Activated B cell treated with CpG ODN at 0.5 μM for 24 hours (primary cell): ENCODE data around the gene CD7. TPM values are rescaled to one million over a fixed set of nuclear protein-coding genes. Genes with fewer than 3 reads are reported as not detected.

ENCODE experiments used
- ATAC-seq: fragments of 200-7000 bp; cut with Tn5 transposase; one replicate; pipeline ENCODE4 v1.10.0; 2021; ENCODE audit warnings: low read depth, mild to moderate bottlenecking, moderate library complexity
- CTCF ChIA-PET: fragments of 350-600 bp; sonication (Branson Sonifier 250); formaldehyde crosslinking; loops from one replicate; lab custom pipeline; 2021; ENCODE audit warnings: antibody characterized with exemption; lab: Charles Lee
- POLR2A ChIA-PET: fragments of 350-600 bp; sonication (Branson Sonifier 250); formaldehyde crosslinking; loops from one replicate; lab custom pipeline; 2021; ENCODE audit warnings: antibody characterized with exemption; lab: Charles Lee
- DNase-seq: peaks from one replicate; pipeline ENCODE4 v3.0.0; 2022
- H3K27ac Mint-ChIP-seq: one replicate; pipeline ENCODE4 v1.8.0; 2020; ENCODE audit warnings: mixed read lengths
- H3K27me3 Mint-ChIP-seq: one replicate; pipeline ENCODE4 v1.8.0; 2021; ENCODE audit warnings: mixed read lengths
- H3K36me3 Mint-ChIP-seq: one replicate; pipeline ENCODE4 v1.8.0; 2021; ENCODE audit warnings: low read depth, mixed read lengths
- H3K4me1 Mint-ChIP-seq: one replicate; pipeline ENCODE4 v1.8.0; 2021; ENCODE audit warnings: mixed read lengths
- H3K4me3 Mint-ChIP-seq: one replicate; pipeline ENCODE4 v1.8.0; 2020; ENCODE audit warnings: mild to moderate bottlenecking, mixed read lengths
- H3K9me3 Mint-ChIP-seq: one replicate; pipeline ENCODE4 v1.8.0; 2020; ENCODE audit warnings: mixed read lengths
- intact Hi-C: fragments of 100-400 bp; cut with micrococcal nuclease; formaldehyde crosslinking; loops from one replicate; pipeline ENCODE4 v1.15.1; 2024
- total RNA-seq: library from RNA; stranded (reverse); gene quantifications from 2 replicates; pipeline ENCODE4 v1.2.3, GENCODE V29; 2022
- TF ChIP-seq, protein P1 (sequence below): fragments of 200-600 bp; IDR thresholded peaks from one replicate; pipeline ENCODE4 v1.8.0; 2022; ENCODE audit warnings: antibody characterized with exemption, mild to moderate bottlenecking

The CD7 gene
- total RNA-seq, 1 donor from 2014 or later = 0.42 TPM

DNA sequence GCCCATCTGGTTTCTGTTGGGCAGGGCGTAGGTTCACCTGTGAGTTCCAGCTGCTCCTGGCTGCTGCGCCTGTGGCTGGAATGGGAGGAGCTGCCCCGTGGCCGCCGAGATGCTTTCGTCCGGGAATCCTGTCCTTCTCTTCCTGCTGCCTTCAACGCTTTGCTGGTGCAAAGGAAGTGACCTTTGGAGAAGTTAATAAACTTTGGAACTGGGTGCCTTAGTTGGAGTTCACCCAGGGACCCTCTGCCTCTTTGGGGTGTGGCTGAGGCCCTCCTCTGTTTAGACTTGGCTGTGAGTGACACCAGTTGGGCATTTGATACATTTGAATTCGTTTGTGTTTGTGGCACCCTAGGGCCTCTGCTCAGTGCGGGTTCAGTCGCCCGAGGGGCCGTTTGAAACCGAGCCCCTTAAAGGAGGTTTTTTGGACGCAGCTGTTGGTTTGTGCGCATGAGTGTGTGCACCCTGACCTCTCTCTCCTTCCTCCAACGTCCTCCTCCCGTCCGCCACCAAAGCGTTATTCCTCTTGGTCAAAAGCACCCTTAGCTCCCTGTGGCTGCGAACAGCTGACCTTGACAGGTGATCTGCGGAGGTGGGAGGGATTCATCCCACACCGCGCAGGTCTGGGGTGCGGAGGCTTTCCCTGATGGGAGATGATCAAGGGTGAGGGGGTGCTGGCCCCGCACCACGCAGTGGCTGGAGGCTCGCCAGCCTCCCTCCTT lies 25.1 kb upstream of the CD7 start:
- intact Hi-C loops = no loop called here
- Mint-ChIP-seq H3K4me3 (no peak overlapping the region), H3K36me3 (no peaks in the 10 kb centered on the region), H3K27me3 (peaks cover 10% of the 10 kb centered on the region), H3K27ac (no peak overlapping the region), H3K9me3 (no peaks in the 10 kb centered on the region), H3K4me1 (no peaks in the 10 kb centered on the region)
- ChIA-PET CTCF (no interaction called here), POLR2A (no interaction called here)
- ATAC-seq = no peak
- DNase-seq = no peak
- TF ChIP-seq, protein P1, sequence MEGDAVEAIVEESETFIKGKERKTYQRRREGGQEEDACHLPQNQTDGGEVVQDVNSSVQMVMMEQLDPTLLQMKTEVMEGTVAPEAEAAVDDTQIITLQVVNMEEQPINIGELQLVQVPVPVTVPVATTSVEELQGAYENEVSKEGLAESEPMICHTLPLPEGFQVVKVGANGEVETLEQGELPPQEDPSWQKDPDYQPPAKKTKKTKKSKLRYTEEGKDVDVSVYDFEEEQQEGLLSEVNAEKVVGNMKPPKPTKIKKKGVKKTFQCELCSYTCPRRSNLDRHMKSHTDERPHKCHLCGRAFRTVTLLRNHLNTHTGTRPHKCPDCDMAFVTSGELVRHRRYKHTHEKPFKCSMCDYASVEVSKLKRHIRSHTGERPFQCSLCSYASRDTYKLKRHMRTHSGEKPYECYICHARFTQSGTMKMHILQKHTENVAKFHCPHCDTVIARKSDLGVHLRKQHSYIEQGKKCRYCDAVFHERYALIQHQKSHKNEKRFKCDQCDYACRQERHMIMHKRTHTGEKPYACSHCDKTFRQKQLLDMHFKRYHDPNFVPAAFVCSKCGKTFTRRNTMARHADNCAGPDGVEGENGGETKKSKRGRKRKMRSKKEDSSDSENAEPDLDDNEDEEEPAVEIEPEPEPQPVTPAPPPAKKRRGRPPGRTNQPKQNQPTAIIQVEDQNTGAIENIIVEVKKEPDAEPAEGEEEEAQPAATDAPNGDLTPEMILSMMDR = no peak

DNA sequence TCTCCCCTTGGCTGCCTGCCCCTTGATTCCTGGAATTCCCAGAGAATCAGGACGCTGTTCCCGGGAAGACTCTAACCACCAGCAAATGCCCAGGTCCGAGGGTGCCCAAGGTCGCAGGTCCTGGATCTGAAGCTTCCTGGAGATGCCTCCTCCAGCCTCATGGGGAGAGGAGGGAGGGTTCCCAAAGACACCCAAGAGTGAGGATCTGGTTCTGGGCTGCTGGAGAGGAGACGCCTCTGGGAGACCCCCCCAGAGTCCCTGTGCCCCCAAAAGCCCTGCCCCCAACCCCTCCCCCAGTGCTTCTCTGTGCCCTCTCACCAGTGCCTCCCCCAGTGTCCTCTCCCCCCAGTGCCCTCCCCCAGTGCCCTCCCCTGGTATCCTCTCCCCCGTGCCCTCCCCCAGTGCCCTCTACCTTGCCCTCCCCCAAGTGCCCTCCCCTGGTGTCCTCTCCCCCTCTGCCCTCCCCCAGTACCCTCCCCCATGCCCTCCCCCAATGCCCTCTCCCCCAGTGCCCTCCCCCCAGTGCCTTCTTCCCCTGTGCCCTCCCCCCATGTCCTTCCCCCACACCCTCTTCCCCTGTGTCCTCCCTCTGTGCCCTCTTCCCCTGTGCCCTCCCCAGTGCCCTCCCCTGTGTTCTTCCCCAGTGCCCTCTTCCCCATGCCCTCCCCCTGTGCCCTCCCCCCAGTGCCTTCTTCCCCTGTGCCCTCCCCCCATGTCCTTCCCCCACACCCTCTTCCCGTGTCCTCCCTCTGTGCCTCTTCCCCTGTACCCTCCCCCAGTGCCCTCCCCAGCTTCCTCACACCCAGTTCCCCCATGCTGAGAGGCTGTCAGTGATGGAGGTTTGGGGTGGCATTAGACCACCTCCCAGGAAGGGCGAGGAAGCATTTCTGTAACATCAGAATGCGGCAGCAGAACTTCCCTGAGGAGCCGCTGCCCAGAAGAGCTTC lies 22.5 kb upstream of the CD7 start:
- intact Hi-C loops = no loop called here
- no peaks in the 10 kb centered on the region for H3K36me3 Mint-ChIP-seq
- no peak overlapping the region for H3K4me3 Mint-ChIP-seq
- H3K27me3 Mint-ChIP-seq = peaks cover 5% of the 10 kb centered on the region
- ChIA-PET CTCF (no interaction called here), POLR2A (interaction anchor here (1.3 kb wide), 1 partner anchor 9 kb away, joined by 3 read pairs; no protein-coding TSS in a partner anchor)
- DNase-seq = no peak
- H3K4me1 Mint-ChIP-seq = peaks cover 12% of the 10 kb centered on the region
- no peak overlapping the region for H3K27ac Mint-ChIP-seq
- H3K9me3 Mint-ChIP-seq = no peaks in the 10 kb centered on the region
- TF ChIP-seq, protein P1 = no peak
- no peak for ATAC-seq

DNA sequence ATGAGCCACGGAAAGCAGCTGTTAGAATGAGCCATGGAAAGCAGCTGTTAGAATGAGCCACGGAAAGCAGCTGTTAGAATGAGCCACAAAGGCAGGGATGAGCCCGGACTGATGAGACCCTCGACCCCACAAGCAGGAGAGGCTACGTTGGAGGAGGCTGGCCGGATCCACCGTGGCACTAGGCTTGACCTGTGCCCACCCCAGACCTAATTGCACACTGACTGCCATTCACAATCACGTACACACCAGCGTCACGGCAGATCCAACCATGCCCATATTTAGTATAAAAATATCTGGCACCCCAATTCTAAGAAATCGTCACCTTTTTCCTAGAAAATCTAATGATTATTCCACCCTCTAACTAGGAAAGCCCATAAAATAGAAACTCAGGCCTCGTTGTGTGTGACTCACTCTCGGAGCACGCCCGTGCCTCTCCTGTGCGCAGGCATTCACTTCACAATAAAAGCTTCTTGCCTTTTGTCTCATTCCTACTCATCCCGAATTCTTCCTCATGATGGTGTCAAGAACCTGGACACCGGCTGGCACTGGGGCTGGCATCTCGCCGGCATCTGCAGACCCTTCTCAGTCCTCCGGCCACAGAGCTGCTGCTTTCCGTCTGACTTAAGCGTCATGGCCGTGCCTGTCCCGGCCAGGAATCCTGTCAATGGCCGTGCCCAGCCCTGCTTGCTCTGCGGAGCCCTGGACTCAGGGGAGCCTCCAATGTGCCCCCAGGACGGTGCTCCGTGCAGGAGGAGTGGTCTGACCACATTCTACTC lies 21.6 kb upstream of the CD7 start:
- no peak for ATAC-seq
- Mint-ChIP-seq H3K9me3 (no peaks in the 10 kb centered on the region), H3K36me3 (no peaks in the 10 kb centered on the region), H3K27me3 (peaks cover 3% of the 10 kb centered on the region), H3K4me1 (peaks cover 20% of the 10 kb centered on the region), H3K27ac (no peak overlapping the region), H3K4me3 (no peak overlapping the region)
- CTCF ChIA-PET = interaction anchor here (1.5 kb wide), 1 partner anchor 212 kb away, joined by 3 read pairs; no protein-coding TSS in a partner anchor
- POLR2A ChIA-PET = interaction anchor here (0.5 kb wide), 1 partner anchor 326 kb away, joined by 3 read pairs; no protein-coding TSS in a partner anchor
- intact Hi-C loops = no loop called here
- TF ChIP-seq, protein P1 = no peak
- no peak for DNase-seq

DNA sequence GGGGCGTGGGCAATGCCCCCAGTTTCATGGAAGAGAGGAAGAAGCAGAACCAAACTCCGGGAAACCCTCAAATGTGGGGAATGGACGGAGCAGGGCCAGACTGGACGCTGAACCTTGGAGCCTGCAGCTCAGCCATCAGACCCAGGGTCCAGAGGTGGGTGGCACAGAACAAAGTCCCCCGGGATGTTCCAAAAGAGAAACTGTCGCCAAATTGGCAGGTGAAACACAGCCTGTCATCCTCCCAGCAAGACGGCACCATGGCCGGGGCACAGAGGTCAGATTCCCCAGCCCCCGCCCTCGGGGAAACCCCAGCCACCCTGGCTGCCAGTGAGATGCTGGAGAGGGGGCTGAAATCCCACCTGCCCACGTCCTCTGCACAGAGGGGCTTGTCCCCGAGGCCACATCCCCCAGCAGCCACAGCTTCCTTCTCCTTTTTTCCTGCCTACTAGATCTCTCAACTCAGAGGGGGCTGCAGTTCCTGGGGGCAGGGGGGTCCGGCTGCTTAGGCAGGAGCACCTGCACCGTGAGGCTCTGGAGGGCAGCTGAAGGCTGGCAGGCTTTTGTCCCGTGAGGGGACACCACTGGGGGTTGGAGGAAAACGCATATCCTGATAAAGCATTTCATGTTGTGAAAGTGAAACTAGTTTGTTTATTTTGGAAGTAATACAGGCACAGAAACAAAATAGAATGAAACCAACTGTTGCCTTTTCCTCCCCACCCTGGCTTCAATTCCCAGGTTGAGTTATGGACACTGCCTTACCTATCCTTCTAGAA lies 17.4 kb upstream of the CD7 start:
- TF ChIP-seq, protein P1 = no peak
- DNase-seq (no peak), ATAC-seq (no peak)
- H3K4me3 Mint-ChIP-seq = peak overlapping the region; percentile 85
- POLR2A ChIA-PET = interaction anchor here (0.6 to 1.2 kb wide), 2 partner anchors 18 to 34 kb away, joined by 3 to 5 read pairs; no protein-coding TSS in a partner anchor
- no peaks in the 10 kb centered on the region for H3K9me3 Mint-ChIP-seq
- CTCF ChIA-PET = no interaction called here
- intact Hi-C loops = no loop called here
- no peaks in the 10 kb centered on the region for H3K36me3 Mint-ChIP-seq
- peaks cover 28% of the 10 kb centered on the region for H3K4me1 Mint-ChIP-seq
- H3K27ac Mint-ChIP-seq = no peak overlapping the region
- H3K27me3 Mint-ChIP-seq = peaks cover 9% of the 10 kb centered on the region
